K562 (cell line): ENCODE data around the gene IRF2BP1. TPM values are rescaled to one million over a fixed set of nuclear protein-coding genes. Genes with fewer than 3 reads are reported as not detected.
A peak's percentile ranks its signal among the peaks of the same experiment; 100 is the strongest.

Experiments
- ETV1 ChIP-seq: fragments of 450-650 bp; conservative IDR thresholded peaks from 2 replicates; pipeline ENCODE4 v1.6.1; 2016; ENCODE audit warnings: missing genetic modification characterization, control low read depth, low read depth, missing compliant biosample characterization
- FOXJ2 ChIP-seq: fragments of 200-800 bp; sonication (Bioruptor generic); IDR thresholded peaks from 2 replicates; pipeline ENCODE4 v1.6.1; 2016; ENCODE audit warnings: missing genetic modification characterization, missing compliant biosample characterization
- FOXK2 ChIP-seq, 2 experiments: fragments of 450-650 bp; IDR thresholded peaks in 1 of 2; conservative IDR thresholded peaks in 1 of 2; 2 replicates each; pipeline ENCODE4 v1.6.1; 2016; ENCODE audit warnings: low read depth in 2 of 2, mild to moderate bottlenecking in 1 of 2
- HDAC2 ChIP-seq: fragments of 450-650 bp; IDR thresholded peaks from 2 replicates; pipeline ENCODE4 v1.6.1; 2016; ENCODE audit warnings: mild to moderate bottlenecking
- LARP7 ChIP-seq: fragments of 450-650 bp; IDR thresholded peaks from 2 replicates; pipeline ENCODE4 v1.6.1; 2016
- LEF1 ChIP-seq: fragments of 450-650 bp; IDR thresholded peaks from 2 replicates; pipeline ENCODE4 v1.6.1; 2016; ENCODE audit warnings: mild to moderate bottlenecking
- MLLT1 ChIP-seq, 2 experiments: fragments of 450-650 bp; IDR thresholded peaks; 2 replicates each; pipeline ENCODE4 v1.6.1; 2016
- MTA1 ChIP-seq: fragments of 450-650 bp; IDR thresholded peaks from 2 replicates; pipeline ENCODE4 v1.6.1; 2017; ENCODE audit warnings: borderline replicate concordance
- NCOA4 ChIP-seq: fragments of 450-650 bp; IDR thresholded peaks from 2 replicates; pipeline ENCODE4 v1.6.1; 2018; ENCODE audit warnings: mild to moderate bottlenecking; ENCODE audit not compliant: partially characterized antibody
- NFRKB ChIP-seq: fragments of 450-650 bp; IDR thresholded peaks from 2 replicates; pipeline ENCODE4 v1.6.1; 2016; ENCODE audit warnings: low read depth
- NUFIP1 ChIP-seq: fragments of 450-650 bp; IDR thresholded peaks from 2 replicates; pipeline ENCODE4 v1.6.1; 2018; ENCODE audit not compliant: partially characterized antibody
- POLR2B ChIP-seq: fragments of 450-650 bp; IDR thresholded peaks from 2 replicates; pipeline ENCODE4 v1.6.1; 2018; ENCODE audit warnings: low read depth; ENCODE audit not compliant: partially characterized antibody
- RB1 ChIP-seq: fragments of 450-650 bp; IDR thresholded peaks from 2 replicates; pipeline ENCODE4 v1.6.1; 2017; ENCODE audit warnings: low read depth, mild to moderate bottlenecking
- SMARCA4 ChIP-seq: fragments of 450-650 bp; IDR thresholded peaks from 2 replicates; pipeline ENCODE4 v1.6.1; 2016
- TFAP4 ChIP-seq: sonication (generic); formaldehyde crosslinking; IDR thresholded peaks from 2 replicates; pipeline ENCODE4 v1.8.0; 2022; ENCODE audit warnings: missing genetic modification reagents, mild to moderate bottlenecking, moderate library complexity, borderline replicate concordance
- polyA plus RNA-seq, 8 experiments: library from polyadenylated mRNA; depleted of rRNA in 4 of 8; stranded (reverse) in 5 of 8; unstranded in 3 of 8; fragments of >200 nt; fragmentation: Nextera tagmentation in 2 of 8; fragmentation: Illumina TruSeq in 1 of 8; extraction: Ambion mirVana in 2 of 8; extraction: Trizol in 1 of 8; gene quantifications; 2 replicates each; pipeline versions ENCODE4 v1.2.1 to v1.2.3, GENCODE V29; 2011 to 2014; ENCODE audit warnings: inconsistent platforms in 1 of 8, missing spikeins in 1 of 8
- total RNA-seq, 7 experiments: library from RNA; depleted of rRNA in 6 of 7; stranded (reverse); fragments of >200 nt in 6 of 7; fragmentation: Illumina TruSeq in 2 of 7; extraction: Trizol in 2 of 7; gene quantifications; 2 replicates each; pipeline versions ENCODE4 v1.2.1 to v1.2.3, GENCODE V29; 2011 to 2021; ENCODE audit warnings: low replicate concordance in 1 of 7
- TF ChIP-seq, protein P1 (sequence below), 2 experiments: fragments of 450-650 bp; IDR thresholded peaks; 2 replicates each; pipeline ENCODE4 v1.6.1; 2016; ENCODE audit warnings: mild to moderate bottlenecking in 2 of 2, borderline replicate concordance in 1 of 2, low read depth in 1 of 2, moderate library complexity in 1 of 2

Gene IRF2BP1
- total and polyA plus RNA-seq, 9 of the 15 experiments (the other 6 are each of a cell fraction or from before 2014, with no cell fraction given): 0.61 to 35.9 (median 3.5) TPM

DNA sequence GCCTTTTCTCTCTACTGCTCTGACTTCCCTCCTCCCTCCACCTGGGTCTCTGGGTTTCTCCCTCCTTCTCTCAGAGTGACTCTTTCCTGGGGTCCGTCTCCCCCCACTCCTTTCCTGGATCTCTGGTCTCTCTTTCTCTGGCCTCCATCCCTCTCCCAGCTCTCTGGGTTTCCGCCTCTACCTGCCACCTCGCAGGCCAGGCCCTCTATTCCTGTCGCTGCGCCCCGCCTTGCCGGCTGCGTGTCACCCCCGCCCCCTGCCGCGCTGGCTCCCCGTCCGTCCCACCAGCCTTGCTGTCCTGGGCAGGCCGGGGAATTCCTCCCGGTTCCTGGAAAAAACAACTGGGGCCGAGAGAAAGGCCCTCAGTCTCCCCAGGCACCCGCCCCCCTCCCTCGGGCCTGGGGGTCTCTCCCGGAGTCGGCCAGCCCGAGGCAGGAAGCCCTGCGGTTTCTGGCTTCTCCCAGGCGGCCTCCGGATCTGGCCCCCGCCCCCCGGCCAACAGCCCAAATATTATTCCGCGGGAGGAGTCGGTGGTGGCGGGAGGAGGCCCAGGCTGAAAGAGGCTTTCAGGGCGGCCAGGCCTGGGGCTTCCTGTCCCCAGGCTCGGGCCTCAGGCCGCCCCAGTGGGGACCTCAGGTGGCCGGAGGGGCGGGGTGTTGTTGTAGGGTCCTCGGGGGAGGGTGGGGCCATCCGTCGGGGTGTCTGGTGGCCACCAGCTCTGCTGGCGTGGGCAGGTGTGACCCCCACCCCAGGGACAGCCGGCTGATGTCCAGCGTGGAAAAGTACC is 9.3 kb downstream of the IRF2BP1 start (continued):
- TF ChIP-seq MLLT1 (IDR thresholded peaks at IDR 0.05) (peak; percentile 9 to 51; a peak in 1 of 4 replicates), SMARCA4 (peak; percentile 62), FOXJ2 (no peak), ETV1 (tag) (peak; percentile 72), LEF1 (peak; percentile 62), LARP7 (peak; percentile 95), RB1 (peak; percentile 41; the same call in 1 of the 2 replicates), NFRKB (peak; percentile 91), NUFIP1 (no peak), POLR2B (peak; percentile 68), NCOA4 (peak; percentile 29), MTA1 (peak; percentile 75; the same call in 1 of the 2 replicates), TFAP4 (CRISPR knock-in tag) (peak; percentile 61; the same call in 1 of the 2 replicates), FOXK2 (conservative IDR thresholded peaks at IDR 0.05 in 1 of 2, IDR thresholded peaks at IDR 0.05 in 1 of 2; ENCODE audit: low read depth in 2 of 2) (peak; percentile 22 to 34; a peak in 2 of 4 replicates), HDAC2 (0 out of 2 replicates have a peak, but pooled peaks have one; percentile 39)
- TF ChIP-seq, protein P1, sequence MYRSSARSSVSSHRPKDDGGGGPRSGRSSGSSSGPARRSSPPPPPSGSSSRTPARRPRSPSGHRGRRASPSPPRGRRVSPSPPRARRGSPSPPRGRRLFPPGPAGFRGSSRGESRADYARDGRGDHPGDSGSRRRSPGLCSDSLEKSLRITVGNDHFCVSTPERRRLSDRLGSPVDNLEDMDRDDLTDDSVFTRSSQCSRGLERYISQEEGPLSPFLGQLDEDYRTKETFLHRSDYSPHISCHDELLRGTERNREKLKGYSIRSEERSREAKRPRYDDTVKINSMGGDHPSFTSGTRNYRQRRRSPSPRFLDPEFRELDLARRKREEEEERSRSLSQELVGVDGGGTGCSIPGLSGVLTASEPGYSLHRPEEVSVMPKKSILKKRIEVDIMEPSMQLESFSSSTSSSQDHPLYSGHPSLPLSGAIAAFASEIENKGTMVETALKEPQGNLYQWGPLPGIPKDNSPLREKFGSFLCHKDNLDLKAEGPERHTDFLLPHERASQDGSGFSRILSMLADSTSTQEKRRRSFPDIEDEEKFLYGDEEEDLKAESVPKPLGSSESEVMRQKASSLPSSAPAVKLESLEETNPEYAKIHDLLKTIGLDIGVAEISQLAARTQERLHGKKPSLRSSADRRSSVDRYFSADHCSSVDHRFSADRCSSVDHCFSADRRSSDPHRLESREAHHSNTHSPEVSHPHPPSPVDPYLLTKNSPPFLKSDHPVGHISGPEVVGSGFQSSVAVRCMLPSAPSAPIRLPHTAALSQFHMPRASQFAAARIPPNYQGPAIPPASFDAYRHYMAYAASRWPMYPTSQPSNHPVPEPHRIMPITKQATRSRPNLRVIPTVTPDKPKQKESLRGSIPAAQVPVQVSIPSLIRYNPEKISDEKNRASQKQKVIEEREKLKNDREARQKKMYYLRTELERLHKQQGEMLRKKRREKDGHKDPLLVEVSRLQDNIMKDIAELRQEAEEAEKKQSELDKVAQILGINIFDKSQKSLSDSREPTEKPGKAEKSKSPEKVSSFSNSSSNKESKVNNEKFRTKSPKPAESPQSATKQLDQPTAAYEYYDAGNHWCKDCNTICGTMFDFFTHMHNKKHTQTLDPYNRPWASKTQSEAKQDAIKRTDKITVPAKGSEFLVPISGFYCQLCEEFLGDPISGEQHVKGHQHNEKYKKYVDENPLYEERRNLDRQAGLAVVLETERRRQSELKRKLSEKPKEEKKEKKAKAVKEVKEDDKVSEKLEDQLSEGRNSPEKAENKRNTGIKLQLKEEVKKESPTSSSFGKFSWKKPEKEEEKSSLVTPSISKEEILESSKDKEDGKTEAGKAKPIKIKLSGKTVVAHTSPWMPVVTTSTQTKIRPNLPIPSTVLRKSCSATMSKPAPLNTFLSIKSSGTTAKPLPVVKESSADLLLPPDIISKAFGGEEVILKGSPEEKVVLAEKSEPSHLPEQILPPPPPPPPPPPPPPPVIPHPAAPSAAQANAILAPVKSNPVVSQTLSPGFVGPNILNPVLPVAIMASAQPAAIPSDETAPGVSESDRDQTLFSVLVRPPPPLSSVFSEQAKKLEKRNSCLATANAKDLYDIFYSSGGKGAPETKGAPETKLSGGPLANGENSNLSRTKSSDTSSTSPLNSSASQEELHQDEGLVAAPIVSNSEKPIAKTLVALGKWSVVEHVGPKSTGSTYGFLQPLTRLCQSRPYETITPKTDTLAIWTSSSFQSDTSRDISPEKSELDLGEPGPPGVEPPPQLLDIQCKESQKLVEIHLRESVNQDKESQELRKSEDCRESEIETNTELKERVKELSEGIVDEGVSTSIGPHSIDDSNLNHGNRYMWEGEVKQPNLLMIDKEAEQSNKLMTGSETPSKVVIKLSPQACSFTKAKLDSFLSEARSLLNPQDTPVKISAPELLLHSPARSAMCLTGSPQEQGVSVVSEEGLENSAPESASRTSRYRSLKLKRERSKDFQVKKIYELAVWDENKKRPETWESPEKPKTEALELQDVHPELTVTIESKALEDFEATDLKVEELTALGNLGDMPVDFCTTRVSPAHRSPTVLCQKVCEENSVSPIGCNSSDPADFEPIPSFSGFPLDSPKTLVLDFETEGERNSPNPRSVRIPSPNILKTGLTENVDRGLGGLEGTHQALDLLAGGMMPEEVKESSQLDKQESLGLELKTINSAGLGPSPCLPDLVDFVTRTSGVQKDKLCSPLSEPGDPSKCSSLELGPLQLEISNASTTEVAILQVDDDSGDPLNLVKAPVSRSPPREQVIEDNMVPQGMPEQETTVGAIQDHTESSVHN (IDR thresholded peaks at IDR 0.05; ENCODE audit: borderline replicate concordance in 1 of 2, low read depth in 1 of 2): 0 out of 4 replicates have a peak, but pooled peaks of 1 of the 2 experiments have one; percentile 12
